Vagina (tissue), 2 donors: Measurements from ENCODE around the gene TOMM22. TPM values are rescaled to one million over a fixed set of nuclear protein-coding genes. Genes with fewer than 3 reads are reported as not detected.

Source experiments
- DNase-seq, 2 donors: peaks; one replicate each; pipeline ENCODE4 v3.0.0-alpha.2; 2017; ENCODE audit errors: extremely low spot score in 2 of 2
- H3K27ac ChIP-seq: fragments of 200-600 bp; sonication (generic); one replicate; pipeline ENCODE4 v1.5.1; 2019
- H3K27me3 ChIP-seq: fragments of 200-600 bp; sonication (generic); one replicate; pipeline ENCODE4 v1.5.1; 2019
- H3K36me3 ChIP-seq, 2 donors: fragments of 200-600 bp; sonication (generic); one replicate each; pipeline ENCODE4 v1.5.1; 2017 to 2019
- H3K4me1 ChIP-seq: fragments of 200-600 bp; sonication (generic); one replicate; pipeline ENCODE4 v1.5.1; 2019
- H3K4me3 ChIP-seq, 2 donors: fragments of 200-600 bp; sonication (generic); 1 replicate in 1 of 2; 2 replicates in 1 of 2; pipeline ENCODE4 v1.5.1; 2016 to 2019
- H3K9me3 ChIP-seq: fragments of 200-600 bp; sonication (generic); one replicate; pipeline ENCODE4 v1.5.1; 2019
- CTCF ChIP-seq, 3 experiments: fragments of 450-650 bp in 2 of 3; fragments of 200-600 bp in 1 of 3; sonication (generic) in 1 of 3; IDR thresholded peaks; one replicate each; pipeline ENCODE4 v1.5.1; 2017 to 2019; ENCODE audit warnings: antibody characterized with exemption in 3 of 3, mild to moderate bottlenecking in 2 of 3, moderate library complexity in 2 of 3
- POLR2A ChIP-seq, 2 donors: fragments of 450-650 bp; IDR thresholded peaks; one replicate each; pipeline ENCODE4 v1.6.1; 2017; ENCODE audit warnings: antibody characterized with exemption in 2 of 2, mild to moderate bottlenecking in 2 of 2, moderate library complexity in 2 of 2
- POLR2AphosphoS5 ChIP-seq, 2 donors: sonication (generic); formaldehyde crosslinking; IDR thresholded peaks; one replicate each; pipeline ENCODE4 v1.9.0; 2017; ENCODE audit warnings: antibody characterized with exemption in 2 of 2, mild to moderate bottlenecking in 2 of 2, low read depth in 1 of 2; ENCODE audit not compliant: insufficient read depth in 1 of 2
- intact Hi-C: fragments of 100-400 bp; cut with DNase I; formaldehyde crosslinking; loops from one replicate; pipeline ENCODE4 v1.15.1; 2023
- total RNA-seq: library from RNA; depleted of rRNA; stranded (reverse); fragments of >200 nt; gene quantifications from one replicate; pipeline ENCODE4 v1.2.3, GENCODE V29; 2016

TOMM22 gene
- total RNA-seq, 1 donor from 2014 or later: 21.1 TPM

- TF ChIP-seq POLR2A (IDR thresholded peaks at IDR 0.05) (no peak), CTCF (IDR thresholded peaks at IDR 0.05) (no peak), POLR2AphosphoS5 (IDR thresholded peaks at IDR 0.05; ENCODE audit: insufficient read depth in 1 of 2, low read depth in 1 of 2) (no peak)
- intact Hi-C loops: no loop called here
- DNase-seq: no peak
- H3K27ac ChIP-seq: no peak overlapping the region
- no peaks in the 10 kb centered on the region for H3K27me3 ChIP-seq
- H3K4me3 ChIP-seq: no peak overlapping the region
- peaks cover 0 to 80% of the 10 kb centered on the region in 2 donors for H3K36me3 ChIP-seq
- peaks cover 7% of the 10 kb centered on the region for H3K4me1 ChIP-seq
- H3K9me3 ChIP-seq: no peaks in the 10 kb centered on the region
Observed at GRCh38 chr22:38727530-38728451, 46.0 kb downstream of the TOMM22 start.

GRCh38 chr22:38728871-38729796, 47.4 kb downstream of the TOMM22 start:
- TF ChIP-seq POLR2AphosphoS5 (IDR thresholded peaks at IDR 0.05; ENCODE audit: insufficient read depth in 1 of 2, low read depth in 1 of 2) (no peak), POLR2A (IDR thresholded peaks at IDR 0.05) (no peak), CTCF (IDR thresholded peaks at IDR 0.05) (no peak)
- Histone ChIP-seq H3K9me3 (no peaks in the 10 kb centered on the region), H3K27ac (no peak overlapping the region), H3K4me3 (no peak overlapping the region), H3K36me3 (peaks cover 0 to 70% of the 10 kb centered on the region in 2 donors), H3K27me3 (no peaks in the 10 kb centered on the region), H3K4me1 (peaks cover 16% of the 10 kb centered on the region)
- no peak for DNase-seq
- intact Hi-C loops: no loop called here

- Histone ChIP-seq H3K4me3 (no peak overlapping the region), H3K27ac (no peak overlapping the region), H3K27me3 (no peaks in the 10 kb centered on the region), H3K9me3 (no peaks in the 10 kb centered on the region), H3K4me1 (peaks cover 16% of the 10 kb centered on the region), H3K36me3 (peaks cover 0 to 61% of the 10 kb centered on the region in 2 donors)
- intact Hi-C loops: no loop called here
- DNase-seq: no peak
- TF ChIP-seq POLR2AphosphoS5 (IDR thresholded peaks at IDR 0.05; ENCODE audit: insufficient read depth in 1 of 2, low read depth in 1 of 2): no peak
- TF ChIP-seq POLR2A (IDR thresholded peaks at IDR 0.05): no peak
- TF ChIP-seq CTCF (IDR thresholded peaks at IDR 0.05): no peak
Observed at GRCh38 chr22:38729946-38730345, 48.2 kb downstream of the TOMM22 start.

GRCh38 chr22:38730411-38730871, 48.7 kb downstream of the TOMM22 start:
- Histone ChIP-seq H3K4me3 (no peak overlapping the region), H3K36me3 (peaks cover 0 to 56% of the 10 kb centered on the region in 2 donors), H3K27me3 (no peaks in the 10 kb centered on the region), H3K4me1 (peaks cover 16% of the 10 kb centered on the region), H3K27ac (no peak overlapping the region), H3K9me3 (no peaks in the 10 kb centered on the region)
- DNase-seq: no peak
- TF ChIP-seq CTCF (IDR thresholded peaks at IDR 0.05) (no peak), POLR2A (IDR thresholded peaks at IDR 0.05) (no peak), POLR2AphosphoS5 (IDR thresholded peaks at IDR 0.05; ENCODE audit: insufficient read depth in 1 of 2, low read depth in 1 of 2) (no peak)
- intact Hi-C loops: no loop called here
